ENCODE results near the gene DBN1. TPM values are rescaled to one million over a fixed set of nuclear protein-coding genes. Genes with fewer than 3 reads are reported as not detected.

The DBN1 gene
- total and polyA plus RNA-seq, 4 donors, result 23.7 to 140 (median 67.6) TPM

DNA sequence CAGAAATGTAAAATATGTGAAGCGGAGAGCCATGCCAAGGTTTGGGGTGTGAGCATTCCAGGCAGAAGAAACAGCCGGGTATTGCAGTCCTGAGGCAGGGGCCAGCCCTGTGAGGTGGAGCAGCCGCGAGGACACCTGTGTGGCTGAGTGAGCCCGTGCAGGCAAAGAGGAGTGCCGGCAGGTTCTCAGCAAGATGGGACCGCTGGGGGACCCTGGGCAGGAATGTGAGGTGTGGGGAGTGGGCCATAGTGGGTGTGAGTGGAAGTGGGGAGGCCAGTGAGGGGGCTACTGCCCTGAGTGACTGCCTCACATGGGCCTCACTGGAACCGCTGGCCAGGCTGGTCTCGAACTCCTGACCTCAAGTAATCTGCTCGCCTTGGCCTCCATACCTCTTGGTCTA lies 35.0 kb downstream of the DBN1 start:
- DNase-seq (peak in 1 of 2 donors; percentile 68), ATAC-seq (ENCODE audit: low FRiP score) (no peak)
- intact Hi-C loops (cut with DNase I), result no loop called here
- H3K9me3 ChIP-seq (ENCODE audit: control insufficient read depth, low read length), result no peaks in the 10 kb centered on the region
- no peak overlapping the region for H3K27ac ChIP-seq (ENCODE audit: low read depth in 1 of 2, low read length in 2 of 2)
- no peak overlapping the region for H3K4me3 ChIP-seq (ENCODE audit: low read length in 2 of 2)
- WGBS, 2 donors, result 69 to 79% methylated on average over 10 of the region's 10 CpGs
- no peaks in the 10 kb centered on the region for H3K36me3 ChIP-seq (ENCODE audit: control insufficient read depth in 1 of 2, insufficient read depth in 2 of 2, low read length in 1 of 2)
- H3K27me3 ChIP-seq (ENCODE audit: control insufficient read depth in 1 of 2, insufficient read depth in 2 of 2, low read length in 1 of 2), result no peaks in the 10 kb centered on the region
- H3K4me1 ChIP-seq (ENCODE audit: control insufficient read depth in 1 of 2, insufficient read depth in 2 of 2, low read length in 2 of 2), result no peaks in the 10 kb centered on the region

GRCh38 chr5:177437623-177438022 lies 35.8 kb downstream of the DBN1 start:
- ATAC-seq (ENCODE audit: low FRiP score) (no peak), DNase-seq (no peak)
- intact Hi-C loops (cut with DNase I), result no loop called here
- Histone ChIP-seq H3K9me3 (ENCODE audit: control insufficient read depth, low read length) (no peaks in the 10 kb centered on the region), H3K4me3 (ENCODE audit: low read length in 2 of 2) (no peak overlapping the region), H3K27ac (ENCODE audit: low read depth in 1 of 2, low read length in 2 of 2) (no peak overlapping the region), H3K36me3 (ENCODE audit: control insufficient read depth in 1 of 2, insufficient read depth in 2 of 2, low read length in 1 of 2) (no peaks in the 10 kb centered on the region), H3K4me1 (ENCODE audit: control insufficient read depth in 1 of 2, insufficient read depth in 2 of 2, low read length in 2 of 2) (no peaks in the 10 kb centered on the region), H3K27me3 (ENCODE audit: control insufficient read depth in 1 of 2, insufficient read depth in 2 of 2, low read length in 1 of 2) (no peaks in the 10 kb centered on the region)
- WGBS, 2 donors, result 74 to 80% methylated on average over 4 of the region's 4 CpGs

GRCh38 chr5:177435847-177436536 lies 37.4 kb downstream of the DBN1 start:
- Histone ChIP-seq H3K4me3 (ENCODE audit: low read length in 2 of 2) (no peak overlapping the region), H3K36me3 (ENCODE audit: control insufficient read depth in 1 of 2, insufficient read depth in 2 of 2, low read length in 1 of 2) (no peaks in the 10 kb centered on the region), H3K9me3 (ENCODE audit: control insufficient read depth, low read length) (no peaks in the 10 kb centered on the region), H3K4me1 (ENCODE audit: control insufficient read depth in 1 of 2, insufficient read depth in 2 of 2, low read length in 2 of 2) (no peaks in the 10 kb centered on the region), H3K27ac (ENCODE audit: low read depth in 1 of 2, low read length in 2 of 2) (no peak overlapping the region), H3K27me3 (ENCODE audit: control insufficient read depth in 1 of 2, insufficient read depth in 2 of 2, low read length in 1 of 2) (no peaks in the 10 kb centered on the region)
- no peak for ATAC-seq (ENCODE audit: low FRiP score)
- WGBS, 2 donors, result 94 to 95% methylated on average over 37 of the region's 37 CpGs
- intact Hi-C loops (cut with DNase I), result no loop called here
- peak in 1 of 2 donors; percentile 71 for DNase-seq

GRCh38 chr5:177434942-177435738 lies 38.3 kb downstream of the DBN1 start:
- intact Hi-C loops (cut with DNase I), result no loop called here
- Histone ChIP-seq H3K4me1 (ENCODE audit: control insufficient read depth in 1 of 2, insufficient read depth in 2 of 2, low read length in 2 of 2) (no peaks in the 10 kb centered on the region), H3K4me3 (ENCODE audit: low read length in 2 of 2) (no peak overlapping the region), H3K36me3 (ENCODE audit: control insufficient read depth in 1 of 2, insufficient read depth in 2 of 2, low read length in 1 of 2) (no peaks in the 10 kb centered on the region), H3K27ac (ENCODE audit: low read depth in 1 of 2, low read length in 2 of 2) (no peak overlapping the region), H3K27me3 (ENCODE audit: control insufficient read depth in 1 of 2, insufficient read depth in 2 of 2, low read length in 1 of 2) (no peaks in the 10 kb centered on the region), H3K9me3 (ENCODE audit: control insufficient read depth, low read length) (no peaks in the 10 kb centered on the region)
- ATAC-seq (ENCODE audit: low FRiP score), result no peak
- 94 to 95% methylated on average over 20 of the region's 20 CpGs for WGBS, 2 donors
- no peak for DNase-seq

DNA sequence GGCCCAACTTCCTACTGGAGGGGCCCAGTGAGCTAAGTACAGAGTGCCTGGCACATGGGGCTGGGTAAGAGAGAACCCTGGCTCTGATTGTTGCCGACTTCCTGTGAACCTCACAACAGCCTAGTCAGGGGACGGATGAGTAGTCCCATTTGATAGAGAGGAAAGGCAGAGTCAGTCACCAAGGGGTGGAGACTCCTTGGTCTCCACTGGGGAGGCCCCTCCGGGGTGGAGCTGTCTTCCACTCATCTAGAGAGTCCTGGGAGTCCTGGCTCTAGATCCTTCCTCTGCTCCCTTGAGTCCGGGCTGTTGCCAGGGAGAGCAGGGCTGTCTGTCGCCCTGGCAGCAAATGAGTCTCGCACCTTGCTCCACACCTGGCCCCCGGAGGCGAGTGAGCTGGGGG lies 39.0 kb downstream of the DBN1 start:
- 90 to 91% methylated on average over 8 of the region's 8 CpGs for WGBS, 2 donors
- DNase-seq (no peak), ATAC-seq (ENCODE audit: low FRiP score) (no peak)
- Histone ChIP-seq H3K27me3 (ENCODE audit: control insufficient read depth in 1 of 2, insufficient read depth in 2 of 2, low read length in 1 of 2) (no peaks in the 10 kb centered on the region), H3K36me3 (ENCODE audit: control insufficient read depth in 1 of 2, insufficient read depth in 2 of 2, low read length in 1 of 2) (no peaks in the 10 kb centered on the region), H3K4me3 (ENCODE audit: low read length in 2 of 2) (no peak overlapping the region), H3K4me1 (ENCODE audit: control insufficient read depth in 1 of 2, insufficient read depth in 2 of 2, low read length in 2 of 2) (no peaks in the 10 kb centered on the region), H3K9me3 (ENCODE audit: control insufficient read depth, low read length) (no peaks in the 10 kb centered on the region), H3K27ac (ENCODE audit: low read depth in 1 of 2, low read length in 2 of 2) (no peak overlapping the region)
- intact Hi-C loops (cut with DNase I), result no loop called here

DNA sequence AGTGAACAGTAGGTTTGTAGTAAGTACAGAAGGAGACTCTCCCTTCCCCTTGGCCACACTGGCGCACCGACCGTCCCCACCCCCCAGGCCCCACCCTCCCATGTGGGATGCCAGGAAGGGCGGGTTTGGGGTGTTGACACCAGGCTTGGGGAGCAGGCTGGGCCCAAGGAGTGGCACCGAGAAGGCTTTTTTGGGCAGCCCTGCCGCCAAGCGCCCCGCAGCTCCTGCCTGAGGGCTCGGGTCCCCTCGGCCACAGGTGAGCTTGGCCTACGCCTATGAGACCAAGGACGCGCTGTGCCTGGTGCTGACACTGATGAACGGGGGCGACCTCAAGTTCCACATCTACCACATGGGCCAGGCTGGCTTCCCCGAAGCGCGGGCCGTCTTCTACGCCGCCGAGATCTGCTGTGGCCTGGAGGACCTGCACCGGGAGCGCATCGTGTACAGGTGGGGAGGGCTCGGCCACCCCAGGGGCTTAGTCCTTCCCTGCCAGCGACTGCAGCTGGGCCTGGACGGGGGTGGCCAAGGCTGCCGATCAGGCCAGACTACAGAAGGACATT lies 39.7 kb downstream of the DBN1 start:
- DNase-seq, result no peak
- Histone ChIP-seq H3K36me3 (ENCODE audit: control insufficient read depth in 1 of 2, insufficient read depth in 2 of 2, low read length in 1 of 2) (no peaks in the 10 kb centered on the region), H3K27me3 (ENCODE audit: control insufficient read depth in 1 of 2, insufficient read depth in 2 of 2, low read length in 1 of 2) (no peaks in the 10 kb centered on the region), H3K4me3 (ENCODE audit: low read length in 2 of 2) (no peak overlapping the region), H3K9me3 (ENCODE audit: control insufficient read depth, low read length) (no peaks in the 10 kb centered on the region), H3K4me1 (ENCODE audit: control insufficient read depth in 1 of 2, insufficient read depth in 2 of 2, low read length in 2 of 2) (no peaks in the 10 kb centered on the region), H3K27ac (ENCODE audit: low read depth in 1 of 2, low read length in 2 of 2) (no peak overlapping the region)
- intact Hi-C loops (cut with DNase I), result no loop called here
- no peak for ATAC-seq (ENCODE audit: low FRiP score)
- 92 to 95% methylated on average over 26 to 29 of the region's 29 CpGs for WGBS, 2 donors

GRCh38 chr5:177432839-177433657 lies 40.4 kb downstream of the DBN1 start:
- H3K4me3 ChIP-seq (ENCODE audit: low read length in 2 of 2), result no peak overlapping the region
- H3K27ac ChIP-seq (ENCODE audit: low read depth in 1 of 2, low read length in 2 of 2), result no peak overlapping the region
- H3K4me1 ChIP-seq (ENCODE audit: control insufficient read depth in 1 of 2, insufficient read depth in 2 of 2, low read length in 2 of 2), result no peaks in the 10 kb centered on the region
- no peaks in the 10 kb centered on the region for H3K9me3 ChIP-seq (ENCODE audit: control insufficient read depth, low read length)
- 92 to 94% methylated on average over 25 of the region's 25 CpGs for WGBS, 2 donors
- H3K27me3 ChIP-seq (ENCODE audit: control insufficient read depth in 1 of 2, insufficient read depth in 2 of 2, low read length in 1 of 2), result no peaks in the 10 kb centered on the region
- intact Hi-C loops (cut with DNase I), result no loop called here
- H3K36me3 ChIP-seq (ENCODE audit: control insufficient read depth in 1 of 2, insufficient read depth in 2 of 2, low read length in 1 of 2), result no peaks in the 10 kb centered on the region
- ATAC-seq (ENCODE audit: low FRiP score), result no peak
- peak in 1 of 2 donors; percentile 75 for DNase-seq

DNA sequence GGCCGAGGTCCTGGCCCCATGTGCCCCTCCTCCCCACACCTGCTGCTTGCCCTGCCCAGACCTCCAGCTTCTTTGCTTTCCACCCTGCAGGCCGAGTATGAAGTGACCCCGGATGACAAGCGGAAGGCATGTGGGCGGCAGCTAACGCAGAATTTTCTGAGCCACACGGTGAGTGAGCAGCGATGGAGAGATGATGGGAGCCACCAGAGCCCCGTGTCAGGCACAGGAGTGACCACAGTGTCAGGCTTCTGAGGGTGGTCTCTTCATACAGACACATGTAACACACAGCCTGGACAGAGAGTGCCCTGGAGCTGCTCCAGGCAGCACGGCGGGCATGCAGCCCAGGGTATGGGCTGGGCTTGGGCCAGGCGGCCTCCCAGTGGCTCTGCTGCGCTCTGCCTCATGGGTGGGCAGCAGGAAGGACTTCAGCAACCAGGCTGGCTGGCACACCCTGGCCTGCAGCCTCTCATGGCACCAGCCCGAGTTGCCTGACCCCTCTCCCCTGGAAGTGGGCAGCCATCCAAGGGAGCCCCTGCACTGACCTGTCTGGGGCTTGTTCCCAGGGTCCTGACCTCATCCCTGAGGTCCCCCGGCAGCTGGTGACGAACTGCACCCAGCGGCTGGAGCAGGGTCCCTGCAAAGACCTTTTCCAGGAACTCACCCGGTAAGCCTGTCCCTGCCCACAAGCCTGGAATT lies 41.1 kb downstream of the DBN1 start:
- Histone ChIP-seq H3K36me3 (ENCODE audit: control insufficient read depth in 1 of 2, insufficient read depth in 2 of 2, low read length in 1 of 2) (no peaks in the 10 kb centered on the region), H3K4me3 (ENCODE audit: low read length in 2 of 2) (no peak overlapping the region), H3K27me3 (ENCODE audit: control insufficient read depth in 1 of 2, insufficient read depth in 2 of 2, low read length in 1 of 2) (no peaks in the 10 kb centered on the region), H3K9me3 (ENCODE audit: control insufficient read depth, low read length) (no peaks in the 10 kb centered on the region), H3K27ac (ENCODE audit: low read depth in 1 of 2, low read length in 2 of 2) (no peak overlapping the region), H3K4me1 (ENCODE audit: control insufficient read depth in 1 of 2, insufficient read depth in 2 of 2, low read length in 2 of 2) (peaks cover 0 to 3% of the 10 kb centered on the region in 2 donors)
- ATAC-seq (ENCODE audit: low FRiP score), result no peak
- intact Hi-C loops (cut with DNase I), result no loop called here
- peak; percentile 52 to 76 for DNase-seq
- 39 to 42% methylated on average over 17 to 18 of the region's 18 CpGs for WGBS, 2 donors

Measured in aorta (tissue), 5 donors.